ENCODE results near the gene CTLA4. TPM values are rescaled to one million over a fixed set of nuclear protein-coding genes. Genes with fewer than 3 reads are reported as not detected.

The CTLA4 gene
- total and polyA plus RNA-seq, 2 experiments from 2014 or later = not detected

- 46 to 47% methylated on average over 2 of the region's 2 CpGs for WGBS, 2 experiments (ENCODE audit: low coverage in 1 of 2, low lambda C conversion rate in 2 of 2, missing lambda C conversion rate in 2 of 2)
- no peaks in the 10 kb centered on the region for H3K9me3 ChIP-seq (ENCODE audit: low read depth)
- no peaks in the 10 kb centered on the region for H3F3A ChIP-seq (ENCODE audit: insufficient read depth)
- H3K79me2 ChIP-seq (ENCODE audit: insufficient read depth) = no peaks in the 10 kb centered on the region
- no peaks in the 10 kb centered on the region for H3K9me2 ChIP-seq (ENCODE audit: insufficient read depth)
- H3K27ac ChIP-seq = no peak overlapping the region
- TF ChIP-seq EZH2phosphoT487 (IDR thresholded peaks at IDR 0.05; ENCODE audit: insufficient read depth, low read depth) = no peak
- no peak for TF ChIP-seq EZH2 (IDR thresholded peaks at IDR 0.05; ENCODE audit: insufficient read depth, poor library complexity, severe bottlenecking)
- in situ Hi-C loops (cut with MboI) = no loop called here
- H3K27me3 ChIP-seq (replicated peaks; ENCODE audit: insufficient read depth) = peaks cover 57% of the 10 kb centered on the region
- no peak overlapping the region for H3K9ac ChIP-seq
- no peaks in the 10 kb centered on the region for H3K4me1 ChIP-seq (ENCODE audit: insufficient read depth)
- no peak overlapping the region for H2AFZ ChIP-seq
- no peak overlapping the region for H3K4me2 ChIP-seq (ENCODE audit: unreplicated experiment)
- H3K4me3 ChIP-seq = no peak overlapping the region
- no peak for DNase-seq
- no peaks in the 10 kb centered on the region for H3K36me3 ChIP-seq (ENCODE audit: low read depth)
- no peaks in the 10 kb centered on the region for H4K20me1 ChIP-seq (ENCODE audit: insufficient read depth)
Observed at GRCh38 chr2:203873461-203873860, 5.9 kb downstream of the CTLA4 start.

- no peak for DNase-seq
Observed at GRCh38 chr2:203873921-203874631, 6.5 kb downstream of the CTLA4 start.

GRCh38 chr2:203875471-203875870 lies 7.9 kb downstream of the CTLA4 start:
- Histone ChIP-seq H3F3A (ENCODE audit: insufficient read depth) (no peaks in the 10 kb centered on the region), H2AFZ (no peak overlapping the region), H3K4me2 (ENCODE audit: unreplicated experiment) (no peak overlapping the region), H3K79me2 (ENCODE audit: insufficient read depth) (no peaks in the 10 kb centered on the region), H3K4me1 (ENCODE audit: insufficient read depth) (no peaks in the 10 kb centered on the region), H3K9me2 (ENCODE audit: insufficient read depth) (no peaks in the 10 kb centered on the region), H3K9me3 (ENCODE audit: low read depth) (no peaks in the 10 kb centered on the region), H3K9ac (no peak overlapping the region), H3K4me3 (no peak overlapping the region), H4K20me1 (ENCODE audit: insufficient read depth) (no peaks in the 10 kb centered on the region), H3K27ac (no peak overlapping the region), H3K36me3 (ENCODE audit: low read depth) (no peaks in the 10 kb centered on the region), H3K27me3 (replicated peaks; ENCODE audit: insufficient read depth) (peaks cover 43% of the 10 kb centered on the region)
- DNase-seq = no peak
- TF ChIP-seq EZH2 (IDR thresholded peaks at IDR 0.05; ENCODE audit: insufficient read depth, poor library complexity, severe bottlenecking) = no peak
- TF ChIP-seq EZH2phosphoT487 (IDR thresholded peaks at IDR 0.05; ENCODE audit: insufficient read depth, low read depth) = no peak
- in situ Hi-C loops (cut with MboI) = no loop called here
- WGBS, 2 experiments (ENCODE audit: low coverage in 1 of 2, low lambda C conversion rate in 2 of 2, missing lambda C conversion rate in 2 of 2) = 42 to 53% methylated on average over 4 of the region's 4 CpGs

More at GRCh38 chr2:203873921-203874631, 6.5 kb downstream of the CTLA4 start:
- Histone ChIP-seq H3K9me3 (ENCODE audit: low read depth) (no peaks in the 10 kb centered on the region), H3K9me2 (ENCODE audit: insufficient read depth) (no peaks in the 10 kb centered on the region), H3K27me3 (replicated peaks; ENCODE audit: insufficient read depth) (peaks cover 51% of the 10 kb centered on the region), H3K27ac (no peak overlapping the region), H3K4me2 (ENCODE audit: unreplicated experiment) (no peak overlapping the region), H3K9ac (no peak overlapping the region), H3K79me2 (ENCODE audit: insufficient read depth) (no peaks in the 10 kb centered on the region), H3K4me3 (no peak overlapping the region), H4K20me1 (ENCODE audit: insufficient read depth) (no peaks in the 10 kb centered on the region), H2AFZ (no peak overlapping the region), H3F3A (ENCODE audit: insufficient read depth) (no peaks in the 10 kb centered on the region), H3K36me3 (ENCODE audit: low read depth) (no peaks in the 10 kb centered on the region), H3K4me1 (ENCODE audit: insufficient read depth) (no peaks in the 10 kb centered on the region)
- 67 to 71% methylated on average over 5 of the region's 5 CpGs for WGBS, 2 experiments (ENCODE audit: low coverage in 1 of 2, low lambda C conversion rate in 2 of 2, missing lambda C conversion rate in 2 of 2)
- in situ Hi-C loops (cut with MboI) = no loop called here
- no peak for TF ChIP-seq EZH2 (IDR thresholded peaks at IDR 0.05; ENCODE audit: insufficient read depth, poor library complexity, severe bottlenecking)
- no peak for TF ChIP-seq EZH2phosphoT487 (IDR thresholded peaks at IDR 0.05; ENCODE audit: insufficient read depth, low read depth)

- H3K9ac ChIP-seq = no peak overlapping the region
- in situ Hi-C loops (cut with MboI) = no loop called here
- no peaks in the 10 kb centered on the region for H4K20me1 ChIP-seq (ENCODE audit: insufficient read depth)
- H3K4me3 ChIP-seq = no peak overlapping the region
- DNase-seq = no peak
- H3K36me3 ChIP-seq (ENCODE audit: low read depth) = no peaks in the 10 kb centered on the region
- H3K27me3 ChIP-seq (replicated peaks; ENCODE audit: insufficient read depth) = peaks cover 43% of the 10 kb centered on the region
- no peak for TF ChIP-seq EZH2 (IDR thresholded peaks at IDR 0.05; ENCODE audit: insufficient read depth, poor library complexity, severe bottlenecking)
- no peak for TF ChIP-seq EZH2phosphoT487 (IDR thresholded peaks at IDR 0.05; ENCODE audit: insufficient read depth, low read depth)
- WGBS, 2 experiments (ENCODE audit: low coverage in 1 of 2, low lambda C conversion rate in 2 of 2, missing lambda C conversion rate in 2 of 2) = 16 to 21% methylated on average over 3 of the region's 3 CpGs
- no peaks in the 10 kb centered on the region for H3K79me2 ChIP-seq (ENCODE audit: insufficient read depth)
- H3K27ac ChIP-seq = no peak overlapping the region
- no peaks in the 10 kb centered on the region for H3K9me3 ChIP-seq (ENCODE audit: low read depth)
- no peak overlapping the region for H3K4me2 ChIP-seq (ENCODE audit: unreplicated experiment)
- no peaks in the 10 kb centered on the region for H3F3A ChIP-seq (ENCODE audit: insufficient read depth)
- H2AFZ ChIP-seq = no peak overlapping the region
- H3K4me1 ChIP-seq (ENCODE audit: insufficient read depth) = no peaks in the 10 kb centered on the region
- no peaks in the 10 kb centered on the region for H3K9me2 ChIP-seq (ENCODE audit: insufficient read depth)
Observed at GRCh38 chr2:203876328-203876727, 8.8 kb downstream of the CTLA4 start.
